Stimulated activated CD4-positive, alpha-beta T cell treated with anti-CD3 and anti-CD28 coated beads, Interleukin-12 subunit alpha, Interleukin-12 subunit beta, amount 100 ng/mL, for 4 hours (primary cell): Measurements from ENCODE around the gene PDE4B.
"Not testable (repeated sequence)": the region's sequence is repeated elsewhere in the genome, so short reads cannot be mapped to it uniquely, and the experiment has no call there.

Experiments
- DNase-seq: peaks from one replicate; pipeline ENCODE4 v3.0.0-alpha.2; 2020

The PDE4B gene

GRCh38 chr1:66296370-66296769, 503.7 kb downstream of the PDE4B start:
- no peak for DNase-seq

GRCh38 chr1:66296951-66297350, 504.3 kb downstream of the PDE4B start:
- DNase-seq = no peak

GRCh38 chr1:66298464-66298863, 505.8 kb downstream of the PDE4B start:
- DNase-seq = no peak

GRCh38 chr1:66300280-66300971, 507.7 kb downstream of the PDE4B start:
- no peak for DNase-seq

- no peak for DNase-seq
Observed at GRCh38 chr1:66300972-66301451, 508.3 kb downstream of the PDE4B start.

- DNase-seq = no peak
Observed at GRCh38 chr1:66302184-66302742, 509.6 kb downstream of the PDE4B start.

- no peak for DNase-seq
Observed at GRCh38 chr1:66302815-66303214, 510.1 kb downstream of the PDE4B start.

GRCh38 chr1:66303646-66304045, 511.0 kb downstream of the PDE4B start:
- DNase-seq = no peak

GRCh38 chr1:66304128-66304527, 511.4 kb downstream of the PDE4B start:
- DNase-seq = no peak

- no peak for DNase-seq
Observed at GRCh38 chr1:66305927-66306326, 513.2 kb downstream of the PDE4B start.

- DNase-seq = no peak
Observed at GRCh38 chr1:66309006-66309741, 516.5 kb downstream of the PDE4B start.

GRCh38 chr1:66311092-66311491, 518.4 kb downstream of the PDE4B start:
- DNase-seq = no peak

- DNase-seq = no peak
Observed at GRCh38 chr1:66311628-66312027, 518.9 kb downstream of the PDE4B start.

- no peak for DNase-seq
Observed at GRCh38 chr1:66312271-66312990, 519.7 kb downstream of the PDE4B start.

GRCh38 chr1:66313429-66313828, 520.7 kb downstream of the PDE4B start:
- no peak for DNase-seq

GRCh38 chr1:66315671-66316070, 523.0 kb downstream of the PDE4B start:
- no peak for DNase-seq

- DNase-seq = no peak
Observed at GRCh38 chr1:66316464-66317247, 524.0 kb downstream of the PDE4B start.

- no peak for DNase-seq
Observed at GRCh38 chr1:66317248-66317515, 524.5 kb downstream of the PDE4B start.

GRCh38 chr1:66320231-66320630, 527.5 kb downstream of the PDE4B start:
- no peak for DNase-seq

- DNase-seq = not testable (repeated sequence)
Observed at GRCh38 chr1:66322462-66322861, 529.8 kb downstream of the PDE4B start.

- no peak for DNase-seq
Observed at GRCh38 chr1:66323958-66324625, 531.4 kb downstream of the PDE4B start.
